Keratinocyte (primary cell): Measurements from ENCODE around the gene SF3A2.

Source experiments
- EZH2 ChIP-seq: IDR thresholded peaks from one replicate; pipeline ENCODE4 v1.6.1; 2012; ENCODE audit warnings: inconsistent platforms, mild to moderate bottlenecking, low read length, moderate library complexity
- TF ChIP-seq, protein P1 (sequence below), 3 experiments: IDR thresholded peaks in 1 of 3; conservative IDR thresholded peaks in 1 of 3; optimal IDR thresholded peaks in 1 of 3; 2 replicates in 2 of 3; 3 replicates in 1 of 3; pipeline versions ENCODE3 to v1.5.1; 2011; ENCODE audit warnings: low read length in 3 of 3, mild to moderate bottlenecking in 3 of 3, moderate library complexity in 2 of 3, control low read depth in 1 of 3, inconsistent platforms in 1 of 3; ENCODE audit not compliant: insufficient read depth in 2 of 3; ENCODE audit errors: extremely low read depth in 1 of 3

DNA sequence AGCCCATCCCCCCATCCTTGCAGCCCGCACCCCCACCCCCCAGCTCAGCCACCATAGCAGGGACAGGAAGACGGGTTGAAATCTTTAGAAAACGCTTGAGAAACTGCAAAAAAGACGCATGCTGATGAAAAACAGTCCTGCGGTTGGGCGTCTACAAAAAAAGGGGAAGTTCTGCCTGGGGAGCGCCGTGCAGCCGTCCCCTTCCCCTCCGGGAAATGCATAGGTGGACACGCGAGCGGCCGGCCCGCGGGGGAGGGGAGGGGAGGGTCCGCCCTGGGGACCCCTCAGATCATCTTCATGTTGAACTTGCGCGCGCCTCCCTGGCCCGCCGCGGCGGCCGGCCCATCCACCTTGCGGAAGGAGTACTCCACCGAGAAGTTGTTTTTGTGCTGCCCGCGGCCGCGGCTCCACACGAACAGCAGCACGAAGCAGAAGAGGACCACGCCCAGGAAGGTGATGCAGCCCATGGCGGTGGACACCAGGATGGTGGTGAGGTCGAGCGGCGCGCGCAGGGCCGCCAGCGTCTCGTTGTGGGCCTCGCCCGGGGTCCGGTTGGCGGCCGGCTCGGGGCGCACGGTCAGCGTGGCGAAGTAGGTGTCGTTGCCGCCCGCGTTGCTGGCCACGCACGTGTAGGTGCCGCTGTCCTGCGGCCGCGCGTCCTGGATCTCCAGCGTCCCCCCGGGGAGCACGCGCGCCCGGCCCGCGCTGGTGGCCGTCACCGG lies 53.3 kb downstream of the SF3A2 start:
- TF ChIP-seq, protein P1, sequence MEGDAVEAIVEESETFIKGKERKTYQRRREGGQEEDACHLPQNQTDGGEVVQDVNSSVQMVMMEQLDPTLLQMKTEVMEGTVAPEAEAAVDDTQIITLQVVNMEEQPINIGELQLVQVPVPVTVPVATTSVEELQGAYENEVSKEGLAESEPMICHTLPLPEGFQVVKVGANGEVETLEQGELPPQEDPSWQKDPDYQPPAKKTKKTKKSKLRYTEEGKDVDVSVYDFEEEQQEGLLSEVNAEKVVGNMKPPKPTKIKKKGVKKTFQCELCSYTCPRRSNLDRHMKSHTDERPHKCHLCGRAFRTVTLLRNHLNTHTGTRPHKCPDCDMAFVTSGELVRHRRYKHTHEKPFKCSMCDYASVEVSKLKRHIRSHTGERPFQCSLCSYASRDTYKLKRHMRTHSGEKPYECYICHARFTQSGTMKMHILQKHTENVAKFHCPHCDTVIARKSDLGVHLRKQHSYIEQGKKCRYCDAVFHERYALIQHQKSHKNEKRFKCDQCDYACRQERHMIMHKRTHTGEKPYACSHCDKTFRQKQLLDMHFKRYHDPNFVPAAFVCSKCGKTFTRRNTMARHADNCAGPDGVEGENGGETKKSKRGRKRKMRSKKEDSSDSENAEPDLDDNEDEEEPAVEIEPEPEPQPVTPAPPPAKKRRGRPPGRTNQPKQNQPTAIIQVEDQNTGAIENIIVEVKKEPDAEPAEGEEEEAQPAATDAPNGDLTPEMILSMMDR (optimal IDR thresholded peaks at IDR 0.05 in 1 of 3, IDR thresholded peaks at IDR 0.05 in 1 of 3, conservative IDR thresholded peaks at IDR 0.05 in 1 of 3; ENCODE audit: extremely low read depth in 1 of 3, insufficient read depth in 2 of 3, low read length in 3 of 3) = no peak
- peak; percentile 70 for TF ChIP-seq EZH2
